Neural cell (in vitro differentiated cells): ENCODE measurements around the gene SLITRK2.

Experiments
- CTCF ChIP-seq: fragments of 450-650 bp; IDR thresholded peaks from 2 replicates; pipeline ENCODE4 v1.5.1; 2014; ENCODE audit warnings: antibody characterized with exemption, mild to moderate bottlenecking, moderate library complexity; ENCODE audit not compliant: poor library complexity, severe bottlenecking
- EP300 ChIP-seq: fragments of 450-650 bp; conservative IDR thresholded peaks from 2 replicates; pipeline ENCODE4 v1.6.1; 2014; ENCODE audit warnings: antibody characterized with exemption, mild to moderate bottlenecking, moderate library complexity; ENCODE audit not compliant: poor library complexity, severe bottlenecking

GRCh38 chrX:145818186-145819113 lies 821 bp downstream of the SLITRK2 start:
- TF ChIP-seq CTCF: no peak
- no peak for TF ChIP-seq EP300
